Natural killer cell (primary cell): ENCODE results near the gene FKBP6. TPM values are rescaled to one million over a fixed set of nuclear protein-coding genes. Genes with fewer than 3 reads are reported as not detected.

Source experiments
- ATAC-seq, 3 donors: fragments of 150-1000 bp in 2 of 3; fragments of 200-7000 bp in 1 of 3; cut with Tn5 transposase; 1 replicate in 1 of 3; 2 replicates in 2 of 3; pipeline ENCODE4 v1.10.0; 2021; ENCODE audit warnings: mild to moderate bottlenecking in 2 of 3, moderate library complexity in 2 of 3
- DNase-seq, 2 donors: peaks; one replicate each; pipeline versions ENCODE4 v3.0.0 to v3.0.0-alpha.2; 2013 to 2021; ENCODE audit warnings: mixed read lengths in 1 of 2
- H3K27ac ChIP-seq: one replicate; pipeline ENCODE4 v1.5.1; 2013; ENCODE audit warnings: mild to moderate bottlenecking, low read length
- H3K27me3 ChIP-seq: one replicate; pipeline ENCODE4 v1.6.1; 2013; ENCODE audit warnings: low read length; ENCODE audit not compliant: control insufficient read depth, insufficient read depth
- H3K36me3 ChIP-seq: one replicate; pipeline ENCODE4 v1.6.1; 2013; ENCODE audit warnings: low read length; ENCODE audit not compliant: control insufficient read depth, insufficient read depth
- H3K4me1 ChIP-seq: one replicate; pipeline ENCODE4 v1.6.1; 2013; ENCODE audit warnings: low read length; ENCODE audit not compliant: control insufficient read depth, insufficient read depth
- H3K4me3 ChIP-seq: one replicate; pipeline ENCODE4 v1.5.1; 2013; ENCODE audit warnings: low read length
- H3K9me3 ChIP-seq: one replicate; pipeline ENCODE4 v1.6.1; 2013; ENCODE audit warnings: low read length; ENCODE audit not compliant: control insufficient read depth, insufficient read depth
- H3K27ac Mint-ChIP-seq, 2 donors: one replicate each; pipeline ENCODE4 v1.8.0; 2022; ENCODE audit warnings: mild to moderate bottlenecking in 2 of 2, mixed read lengths in 2 of 2, moderate library complexity in 1 of 2
- H3K27me3 Mint-ChIP-seq, 2 donors: one replicate each; pipeline ENCODE4 v1.8.0; 2022; ENCODE audit warnings: low read depth in 2 of 2, mixed read lengths in 2 of 2
- H3K36me3 Mint-ChIP-seq: one replicate; pipeline ENCODE4 v1.8.0; 2022; ENCODE audit warnings: mixed read lengths
- H3K4me1 Mint-ChIP-seq, 2 donors: one replicate each; pipeline ENCODE4 v1.8.0; 2022; ENCODE audit warnings: mixed read lengths in 2 of 2
- H3K4me3 Mint-ChIP-seq: one replicate; pipeline ENCODE4 v1.8.0; 2022; ENCODE audit warnings: mild to moderate bottlenecking, moderate library complexity, mixed read lengths
- H3K9me3 Mint-ChIP-seq, 2 donors: one replicate each; pipeline ENCODE4 v1.8.0; 2022; ENCODE audit warnings: mixed read lengths in 2 of 2
- CTCF ChIP-seq: fragments of 200-600 bp; IDR thresholded peaks from one replicate; pipeline ENCODE4 v1.8.0; 2022; ENCODE audit warnings: antibody characterized with exemption
- WGBS: methylation state at CpG from one replicate; pipeline ENCODE4 v1.1.7; 2013; ENCODE audit warnings: missing lambda C conversion rate; ENCODE audit not compliant: insufficient coverage; 5-methylcytosine and 5-hydroxymethylcytosine counted together
- intact Hi-C: fragments of 100-400 bp; cut with micrococcal nuclease; formaldehyde crosslinking; loops from one replicate; pipeline ENCODE4 v1.14.2; 2022
- total RNA-seq, 4 donors: library from RNA; stranded (reverse); fragments of 120-200 nt in 1 of 4; gene quantifications; one replicate each; pipeline versions ENCODE4 v1.2.3 to v1.2.4, GENCODE V29; 2013 to 2022

FKBP6 gene
- total RNA-seq, 3 donors from 2014 or later (not counting 1 experiment from before 2014, with no cell fraction given), result not detected

- Mint-ChIP-seq H3K4me1 (peaks cover 0 to 13% of the 10 kb centered on the region in 2 donors), H3K4me3 (no peak overlapping the region), H3K27me3 (no peaks in the 10 kb centered on the region), H3K9me3 (peaks cover 0 to 7% of the 10 kb centered on the region in 2 donors), H3K36me3 (no peaks in the 10 kb centered on the region), H3K27ac (no peak overlapping the region)
- Histone ChIP-seq H3K4me3 (no peak overlapping the region), H3K27ac (no peak overlapping the region), H3K9me3 (peaks cover 4% of the 10 kb centered on the region), H3K36me3 (no peaks in the 10 kb centered on the region), H3K4me1 (peaks cover 6% of the 10 kb centered on the region), H3K27me3 (peaks cover 2% of the 10 kb centered on the region)
- no peak for DNase-seq
- ATAC-seq, result no peak
- intact Hi-C loops, result no loop called here
- no peak for TF ChIP-seq CTCF
- 96% methylated on average over 6 of the region's 6 CpGs for WGBS
Measured at GRCh38 chr7:73353243-73353642, 25.3 kb downstream of the FKBP6 start.

GRCh38 chr7:73354196-73354595 is 26.2 kb downstream of the FKBP6 start:
- peaks cover 10% of the 10 kb centered on the region for H3K4me1 ChIP-seq
- no peak overlapping the region for H3K27ac ChIP-seq
- peaks cover 2% of the 10 kb centered on the region for H3K27me3 ChIP-seq
- H3K4me3 ChIP-seq, result no peak overlapping the region
- H3K27ac Mint-ChIP-seq, result no peak overlapping the region
- TF ChIP-seq CTCF, result no peak
- H3K9me3 ChIP-seq, result peaks cover 4% of the 10 kb centered on the region
- H3K9me3 Mint-ChIP-seq, result peaks cover 0 to 7% of the 10 kb centered on the region in 2 donors
- no peak overlapping the region for H3K4me3 Mint-ChIP-seq
- no peaks in the 10 kb centered on the region for H3K36me3 ChIP-seq
- peaks cover 0 to 14% of the 10 kb centered on the region in 2 donors for H3K4me1 Mint-ChIP-seq
- no peak for DNase-seq
- ATAC-seq, result no peak
- 88% methylated on average over 7 of the region's 9 CpGs for WGBS
- H3K27me3 Mint-ChIP-seq, result no peaks in the 10 kb centered on the region
- H3K36me3 Mint-ChIP-seq, result no peaks in the 10 kb centered on the region
- intact Hi-C loops, result no loop called here

GRCh38 chr7:73354821-73355220 is 26.9 kb downstream of the FKBP6 start:
- no peak overlapping the region for H3K4me3 ChIP-seq
- DNase-seq (no peak), ATAC-seq (no peak)
- TF ChIP-seq CTCF, result no peak
- peaks cover 2% of the 10 kb centered on the region for H3K27me3 ChIP-seq
- no peaks in the 10 kb centered on the region for H3K36me3 ChIP-seq
- intact Hi-C loops, result no loop called here
- H3K27ac ChIP-seq, result no peak overlapping the region
- peaks cover 0 to 7% of the 10 kb centered on the region in 2 donors for H3K9me3 Mint-ChIP-seq
- peaks cover 4% of the 10 kb centered on the region for H3K9me3 ChIP-seq
- peaks cover 0 to 14% of the 10 kb centered on the region in 2 donors for H3K4me1 Mint-ChIP-seq
- peaks cover 0 to 4% of the 10 kb centered on the region in 2 donors for H3K27me3 Mint-ChIP-seq
- peaks cover 10% of the 10 kb centered on the region for H3K4me1 ChIP-seq
- H3K27ac Mint-ChIP-seq, result no peak overlapping the region
- H3K36me3 Mint-ChIP-seq, result no peaks in the 10 kb centered on the region
- no peak overlapping the region for H3K4me3 Mint-ChIP-seq
- WGBS, result 91% methylated on average over 17 of the region's 17 CpGs

- TF ChIP-seq CTCF, result no peak
- Histone ChIP-seq H3K27me3 (peaks cover 2% of the 10 kb centered on the region), H3K9me3 (peaks cover 4% of the 10 kb centered on the region), H3K4me3 (no peak overlapping the region), H3K36me3 (no peaks in the 10 kb centered on the region), H3K27ac (no peak overlapping the region), H3K4me1 (peaks cover 10% of the 10 kb centered on the region)
- H3K27ac Mint-ChIP-seq, result no peak overlapping the region
- no peaks in the 10 kb centered on the region for H3K36me3 Mint-ChIP-seq
- peaks cover 0 to 4% of the 10 kb centered on the region in 2 donors for H3K27me3 Mint-ChIP-seq
- no peak for DNase-seq
- no peak for ATAC-seq
- no peak overlapping the region for H3K4me3 Mint-ChIP-seq
- H3K4me1 Mint-ChIP-seq, result peaks cover 0 to 14% of the 10 kb centered on the region in 2 donors
- 86% methylated on average over 3 of the region's 5 CpGs for WGBS
- peaks cover 0 to 7% of the 10 kb centered on the region in 2 donors for H3K9me3 Mint-ChIP-seq
- intact Hi-C loops, result no loop called here
Measured at GRCh38 chr7:73356159-73356558, 28.2 kb downstream of the FKBP6 start.
